Esophagus muscularis mucosa (tissue), 4 donors: ENCODE results near the gene SLC4A1. TPM values are rescaled to one million over a fixed set of nuclear protein-coding genes. Genes with fewer than 3 reads are reported as not detected.
A peak's percentile ranks its signal among the peaks of the same experiment; 100 is the strongest.

Source experiments
- DNase-seq: peaks from one replicate; pipeline ENCODE4 v3.0.0-alpha.2; 2017; ENCODE audit errors: extremely low spot score
- H3K27ac ChIP-seq, 4 donors: fragments of 200-600 bp; sonication (generic); replicated peaks in 1 of 4; 1 replicate in 3 of 4; 2 replicates in 1 of 4; pipeline ENCODE4 v1.5.1; 2016 to 2019; ENCODE audit warnings: mild to moderate bottlenecking in 1 of 4
- H3K27me3 ChIP-seq, 4 donors: fragments of 200-600 bp; sonication (generic); one replicate each; pipeline versions ENCODE4 v1.5.1 to v1.6.0; 2016 to 2019
- H3K36me3 ChIP-seq, 4 donors: fragments of 200-600 bp; sonication (generic); one replicate each; pipeline ENCODE4 v1.5.1; 2016 to 2019
- H3K4me1 ChIP-seq, 4 donors: fragments of 200-600 bp; sonication (generic); one replicate each; pipeline ENCODE4 v1.5.1; 2016 to 2019
- H3K4me3 ChIP-seq, 4 donors: fragments of 200-600 bp; sonication (generic); 1 replicate in 2 of 4; 2 replicates in 2 of 4; pipeline ENCODE4 v1.5.1; 2016 to 2019; ENCODE audit warnings: mild to moderate bottlenecking in 4 of 4, moderate library complexity in 1 of 4
- H3K9me3 ChIP-seq, 4 donors: fragments of 200-600 bp; sonication (generic); 1 replicate in 3 of 4; 2 replicates in 1 of 4; pipeline ENCODE4 v1.5.1; 2016 to 2019
- CTCF ChIP-seq, 3 experiments: fragments of 200-600 bp in 2 of 3; fragments of 450-650 bp in 1 of 3; sonication (generic) in 2 of 3; IDR thresholded peaks; one replicate each; pipeline ENCODE4 v1.5.1; 2017 to 2019; ENCODE audit warnings: antibody characterized with exemption in 3 of 3, mild to moderate bottlenecking in 2 of 3, moderate library complexity in 1 of 3
- EP300 ChIP-seq: sonication (generic); formaldehyde crosslinking; IDR thresholded peaks from one replicate; pipeline ENCODE4 v1.6.1; 2017; ENCODE audit warnings: antibody characterized with exemption
- POLR2A ChIP-seq: fragments of 450-650 bp; IDR thresholded peaks from one replicate; pipeline ENCODE4 v1.6.1; 2017; ENCODE audit warnings: antibody characterized with exemption, moderate library complexity, mild to moderate bottlenecking, low read depth
- POLR2AphosphoS5 ChIP-seq, 2 donors: sonication (generic); formaldehyde crosslinking; IDR thresholded peaks; one replicate each; pipeline ENCODE4 v1.6.1; 2017; ENCODE audit warnings: antibody characterized with exemption in 2 of 2
- WGBS: methylation state at CpG from one replicate; pipeline ENCODE4 v1.1.5; 2018; 5-methylcytosine and 5-hydroxymethylcytosine counted together
- intact Hi-C: fragments of 100-400 bp; cut with DNase I; formaldehyde crosslinking; loops from one replicate; pipeline ENCODE4 v1.15.1; 2023
- total RNA-seq, 4 donors: library from RNA; depleted of rRNA; stranded (reverse); fragments of >200 nt; gene quantifications; one replicate each; pipeline versions ENCODE4 v1.1.0 to v1.2.1, GENCODE V29; 2016

Gene SLC4A1
- total RNA-seq, result 1 to 10 TPM in 1 of 4 donors, under 1 TPM in 2, not detected in 1; 0.11 to 2.0 (median 0.19) TPM

DNA sequence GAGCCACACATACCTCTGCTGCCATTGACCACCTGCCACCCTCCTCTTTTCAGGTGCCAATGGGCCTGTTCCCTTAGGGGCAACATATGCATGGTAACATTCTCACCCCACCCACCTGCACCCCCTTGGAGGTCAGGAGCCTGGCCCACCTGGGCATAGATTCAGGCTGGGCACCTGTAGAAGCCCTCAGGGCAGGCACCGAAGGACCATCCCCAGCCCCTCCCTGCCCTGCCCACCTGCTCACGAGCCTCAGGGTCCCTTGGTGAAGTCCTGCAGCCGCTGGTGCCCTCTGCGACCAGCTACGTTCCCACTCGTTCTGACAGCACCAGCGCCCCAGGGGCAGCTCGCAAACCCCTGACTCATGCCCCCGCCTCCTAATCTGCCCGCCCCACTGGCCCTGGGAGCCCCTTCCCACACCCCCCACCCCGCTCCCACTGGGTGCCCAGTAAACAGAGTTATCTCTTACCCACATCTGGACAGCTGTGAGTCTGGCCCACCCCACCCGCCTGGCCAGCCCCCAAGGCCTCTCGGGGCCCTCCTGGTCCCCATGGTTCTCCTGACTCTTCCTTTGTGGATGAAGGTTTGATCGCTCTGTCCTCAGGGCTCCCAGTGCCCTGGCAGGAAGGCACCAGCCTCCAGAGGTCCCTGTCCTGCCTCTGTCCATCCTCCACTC lies at the start of gene SLC4A1:
Gene SLC4A1, minus strand, starts transcription at position 318 of the 673 bp plus-strand sequence. CDS start 5,269 bp downstream, outside the sequence.
- Histone ChIP-seq H3K36me3 (no peaks in the 10 kb centered on the region), H3K4me1 (peaks cover 0 to 12% (median 3%) of the 10 kb centered on the region in 4 donors), H3K27ac (no peak within 1 kb of the TSS), H3K9me3 (no peaks in the 10 kb centered on the region), H3K27me3 (peaks cover 0 to 20% (median 0%) of the 10 kb centered on the region in 4 donors), H3K4me3 (no peak within 1 kb of the TSS)
- intact Hi-C loops, result no loop called here
- TF ChIP-seq EP300 (no peak), CTCF (IDR thresholded peaks at IDR 0.05) (no peak), POLR2A (no peak), POLR2AphosphoS5 (IDR thresholded peaks at IDR 0.05) (no peak)
- DNase-seq, result no peak
- WGBS, result 86% methylated on average over 10 of the region's 14 CpGs

DNA sequence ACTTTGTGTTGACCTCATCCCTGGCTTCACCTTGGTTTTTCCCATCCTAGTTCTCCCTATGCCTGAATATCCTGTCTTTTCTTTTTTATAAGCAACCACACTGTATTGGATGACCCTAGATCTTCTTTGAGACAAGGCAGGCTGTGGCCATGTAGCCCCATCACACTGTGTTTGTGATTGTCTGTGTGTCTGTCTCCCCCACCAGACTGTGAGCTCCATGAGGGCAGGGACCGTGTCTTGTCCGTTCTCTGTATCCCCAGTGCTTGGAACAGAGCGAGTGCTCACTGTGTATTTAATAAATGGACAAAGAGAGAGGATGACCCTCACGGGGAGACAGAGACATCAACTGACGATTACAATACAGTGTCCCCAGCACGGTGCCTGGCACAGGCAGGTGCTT lies 49.6 kb upstream of the SLC4A1 start:
- intact Hi-C loops, result no loop called here
- no peak for DNase-seq
- H3K4me1 ChIP-seq, result peaks cover 5 to 27% (median 23%) of the 10 kb centered on the region in 4 donors
- no peak overlapping the region for H3K4me3 ChIP-seq
- no peak for TF ChIP-seq CTCF (IDR thresholded peaks at IDR 0.05)
- no peak for TF ChIP-seq POLR2A
- TF ChIP-seq POLR2AphosphoS5 (IDR thresholded peaks at IDR 0.05), result no peak
- TF ChIP-seq EP300, result no peak
- peaks cover 9 to 56% (median 39%) of the 10 kb centered on the region in 4 donors for H3K27me3 ChIP-seq
- H3K36me3 ChIP-seq, result peaks cover 24 to 37% (median 35%) of the 10 kb centered on the region in 4 donors
- no peak overlapping the region for H3K27ac ChIP-seq
- 88% methylated on average over 6 of the region's 6 CpGs for WGBS
- H3K9me3 ChIP-seq, result no peaks in the 10 kb centered on the region

- intact Hi-C loops, result no loop called here
- H3K36me3 ChIP-seq, result peaks cover 16 to 22% (median 20%) of the 10 kb centered on the region in 4 donors
- H3K4me1 ChIP-seq, result peaks cover 5 to 25% (median 18%) of the 10 kb centered on the region in 4 donors
- H3K4me3 ChIP-seq, result peak overlapping the region in 2 of 4 donors; percentile 32 to 40
- no peak for DNase-seq
- no peak overlapping the region for H3K27ac ChIP-seq
- TF ChIP-seq EP300 (no peak), POLR2AphosphoS5 (IDR thresholded peaks at IDR 0.05) (no peak), CTCF (IDR thresholded peaks at IDR 0.05) (no peak), POLR2A (no peak)
- WGBS, result 17% methylated on average over 31 of the region's 38 CpGs
- H3K27me3 ChIP-seq, result peaks cover 9 to 69% (median 39%) of the 10 kb centered on the region in 4 donors
- H3K9me3 ChIP-seq, result no peaks in the 10 kb centered on the region
Observed at GRCh38 chr17:44315760-44316731, 48.1 kb upstream of the SLC4A1 start.

DNA sequence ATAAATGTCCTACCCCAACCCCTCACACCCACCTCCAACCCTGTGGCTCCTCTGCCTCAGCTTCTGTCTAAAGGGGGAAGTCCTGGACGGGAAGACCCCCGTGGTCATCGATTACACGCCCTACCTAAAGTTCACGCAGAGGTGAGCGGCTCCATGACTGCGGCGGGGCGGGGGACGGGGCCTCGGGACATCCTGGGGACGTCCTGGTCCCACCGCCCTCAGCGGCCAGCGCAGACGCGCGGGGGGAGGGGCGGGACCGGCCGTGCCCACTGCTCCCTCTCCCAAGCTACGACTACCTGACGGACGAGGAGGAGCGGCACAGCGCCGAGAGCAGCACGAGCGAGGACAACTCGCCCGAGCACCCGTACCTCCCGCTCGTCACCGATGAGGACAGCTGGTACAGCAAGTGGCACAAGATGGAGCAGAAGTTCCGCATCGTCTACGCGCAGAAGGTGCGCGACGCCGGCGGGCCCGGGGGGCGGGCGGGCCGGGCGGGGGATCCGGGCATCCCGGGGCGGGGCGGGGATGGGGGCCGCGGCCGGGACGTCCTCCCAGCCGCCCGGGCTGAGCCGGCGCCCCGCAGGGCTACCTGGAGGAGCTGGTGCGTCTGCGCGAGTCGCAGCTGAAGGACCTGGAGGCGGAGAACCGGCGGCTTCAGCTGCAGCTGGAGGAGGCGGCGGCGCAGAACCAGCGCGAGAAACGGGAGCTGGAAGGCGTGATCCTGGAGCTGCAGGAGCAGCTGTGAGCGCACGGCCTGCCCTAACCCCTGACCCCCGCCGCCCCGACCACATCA lies 47.1 kb upstream of the SLC4A1 start:
- peaks cover 9 to 69% (median 39%) of the 10 kb centered on the region in 4 donors for H3K27me3 ChIP-seq
- peaks cover 5 to 25% (median 18%) of the 10 kb centered on the region in 4 donors for H3K4me1 ChIP-seq
- no peak for DNase-seq
- H3K27ac ChIP-seq, result no peak overlapping the region
- intact Hi-C loops, result no loop called here
- WGBS, result 7% methylated on average over 6 of the region's 81 CpGs
- H3K9me3 ChIP-seq, result no peaks in the 10 kb centered on the region
- no peak for TF ChIP-seq POLR2A
- TF ChIP-seq EP300, result no peak
- no peak for TF ChIP-seq POLR2AphosphoS5 (IDR thresholded peaks at IDR 0.05)
- peaks cover 7 to 12% (median 10%) of the 10 kb centered on the region in 4 donors for H3K36me3 ChIP-seq
- peak overlapping the region; percentile 32 to 56 (median 36) for H3K4me3 ChIP-seq
